HG03097 (cell line): ENCODE results near the gene SHF.

Source experiments
- ATAC-seq: cut with Tn5 transposase; IDR thresholded peaks from one replicate; pipeline ENCODE4 v1.9.1; 2021; ENCODE audit not compliant: unreplicated experiment, low FRiP score

Gene SHF

DNA sequence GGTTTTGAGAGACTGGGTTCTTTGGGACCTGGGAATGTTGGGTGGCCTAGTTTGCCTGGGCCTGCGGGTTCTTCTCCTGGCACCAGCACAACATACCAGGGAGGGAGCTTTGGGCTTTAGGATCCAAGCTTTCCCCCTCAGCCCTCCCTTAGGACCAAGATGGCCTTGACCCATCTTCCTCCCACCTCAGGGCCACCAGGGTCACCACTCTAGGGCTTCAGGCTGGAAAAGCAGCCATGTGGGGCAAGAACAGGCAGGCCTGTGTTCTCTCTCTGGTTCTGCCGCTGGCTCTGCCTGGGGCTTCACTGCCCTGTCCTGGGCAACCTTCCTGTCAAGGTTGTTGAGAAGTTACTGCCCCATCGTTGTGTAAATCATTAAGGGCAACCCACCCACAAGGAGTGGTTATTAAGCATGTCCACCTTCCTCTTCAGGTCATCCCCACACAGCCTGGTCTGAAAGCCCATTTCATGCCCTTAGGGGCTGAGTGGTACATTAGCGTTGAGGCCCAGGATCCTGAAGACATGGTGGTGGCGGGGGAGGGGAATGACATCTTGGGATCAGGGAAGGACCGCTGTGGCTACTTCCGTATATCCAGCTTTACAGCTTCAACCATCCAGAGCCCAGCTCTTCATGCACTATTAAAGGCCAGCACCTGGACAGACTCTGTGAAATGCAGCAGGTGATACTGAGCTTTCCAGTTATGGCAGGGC, 57.3 kb downstream of the SHF start:
- ATAC-seq = no peak

DNA sequence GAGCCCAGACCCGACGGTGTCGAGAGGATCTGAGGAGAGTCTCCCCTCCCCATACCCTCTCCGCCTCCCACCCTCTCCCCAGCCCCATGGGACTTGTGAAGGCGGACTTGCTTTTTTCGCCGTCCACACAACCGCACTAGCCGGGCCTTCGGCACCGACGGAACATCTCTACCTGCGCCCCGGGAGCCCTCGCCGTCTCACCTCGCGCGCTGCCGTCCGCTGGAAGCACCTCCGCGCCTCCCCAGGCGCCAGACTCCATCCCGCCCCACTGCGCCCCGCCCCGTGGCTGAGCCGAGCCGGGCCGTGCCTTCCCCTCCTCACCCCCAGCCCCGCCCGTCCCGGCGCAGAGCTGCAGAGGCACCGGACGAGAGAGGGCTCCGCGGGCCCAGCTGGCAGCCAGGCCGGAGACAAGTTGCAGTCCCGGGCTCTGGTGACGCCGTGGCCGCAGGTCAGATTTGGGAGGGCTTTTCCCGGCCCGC, 58.1 kb downstream of the SHF start, which contains the start of the genes DUOX1 and DUOXA1:
Gene DUOX1, plus strand, starts transcription at position 344 of the 479 bp plus-strand sequence. CDS start 1,973 bp downstream, outside the sequence.
Gene DUOXA1, minus strand, starts transcription at position 229 of the 479 bp plus-strand sequence. CDS start 6,865 bp downstream, outside the sequence.
- ATAC-seq = no peak

DNA sequence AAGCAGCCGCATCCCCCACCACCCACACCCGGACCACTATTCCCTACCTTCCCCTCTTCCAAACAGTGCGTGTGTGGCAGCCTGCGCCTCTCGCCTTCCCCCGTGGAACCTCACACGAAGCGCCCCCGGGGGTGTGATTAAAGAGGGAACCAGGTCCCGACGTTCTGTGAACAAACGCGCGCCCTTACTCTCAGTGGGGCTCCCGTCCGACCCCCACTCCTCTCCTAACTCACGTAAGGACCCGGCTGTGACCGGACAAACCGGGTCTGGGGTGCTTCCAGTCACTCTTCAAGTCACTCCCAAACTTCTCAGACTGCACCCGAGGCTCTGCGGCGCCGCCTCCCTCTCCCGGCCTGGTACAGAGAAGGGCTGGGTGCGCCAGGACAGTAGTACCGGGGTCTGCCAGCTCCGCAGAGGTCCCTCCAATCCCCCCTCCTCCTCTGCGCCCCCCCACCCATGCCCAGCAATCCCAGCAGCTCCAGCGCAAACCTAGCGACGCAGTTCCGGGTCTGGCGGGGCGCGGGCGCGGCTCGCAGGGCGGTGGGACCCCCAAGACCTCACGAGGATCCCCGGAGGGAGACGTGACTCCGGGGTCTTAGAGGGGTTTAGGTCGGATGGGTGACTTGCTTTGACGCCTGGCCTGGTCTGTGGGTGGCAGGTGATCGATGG, 58.7 kb downstream of the SHF start:
- no peak for ATAC-seq

GRCh38 chr15:45126535-45127158, 61.1 kb downstream of the SHF start:
- ATAC-seq = no peak

- ATAC-seq = no peak
These were observed 64.4 kb downstream of the SHF start for GRCh38 chr15:45123397-45123796.

DNA sequence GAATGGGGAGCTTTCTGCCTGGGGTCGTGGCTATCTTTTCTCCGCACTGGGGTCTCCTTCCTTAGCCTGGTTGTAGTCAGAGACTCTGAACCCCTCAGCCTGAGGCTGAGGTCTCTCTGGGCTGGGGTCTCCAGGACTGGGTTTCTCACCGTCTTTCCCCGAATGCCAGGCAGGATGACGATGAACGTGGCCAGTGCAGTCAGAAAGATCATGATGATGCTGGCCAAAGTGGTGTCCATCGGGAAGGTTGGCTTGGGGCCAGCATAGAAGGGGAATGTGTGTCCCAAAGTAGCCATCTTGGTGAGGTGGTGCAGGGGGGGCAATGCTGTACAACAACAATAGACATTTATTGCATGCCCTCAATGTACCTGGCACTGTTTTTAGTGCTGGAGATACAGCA, 65.0 kb downstream of the SHF start:
- ATAC-seq = no peak

GRCh38 chr15:45121706-45122417, 65.9 kb downstream of the SHF start:
- no peak for ATAC-seq

DNA sequence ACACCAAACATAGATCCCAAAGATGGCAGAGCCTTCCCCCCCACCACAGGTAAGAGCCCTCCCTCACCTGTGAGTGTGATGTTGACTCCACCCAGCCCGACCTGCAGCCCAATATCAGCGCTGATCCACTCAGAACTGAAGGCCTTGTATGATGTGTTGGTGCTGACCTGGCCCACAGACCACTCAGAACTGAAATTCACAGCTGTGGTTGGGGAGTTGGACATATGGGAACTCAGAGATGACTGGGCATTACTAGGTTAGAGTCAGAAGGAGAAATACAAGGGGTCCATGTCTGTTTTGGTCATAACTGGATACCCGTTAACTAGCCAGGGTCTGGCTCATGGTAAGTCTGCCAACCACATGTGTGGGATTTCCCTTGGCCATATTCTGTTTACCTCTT, 66.7 kb downstream of the SHF start:
- ATAC-seq = no peak

- no peak for ATAC-seq
These were observed 67.4 kb downstream of the SHF start for GRCh38 chr15:45120081-45120972.

DNA sequence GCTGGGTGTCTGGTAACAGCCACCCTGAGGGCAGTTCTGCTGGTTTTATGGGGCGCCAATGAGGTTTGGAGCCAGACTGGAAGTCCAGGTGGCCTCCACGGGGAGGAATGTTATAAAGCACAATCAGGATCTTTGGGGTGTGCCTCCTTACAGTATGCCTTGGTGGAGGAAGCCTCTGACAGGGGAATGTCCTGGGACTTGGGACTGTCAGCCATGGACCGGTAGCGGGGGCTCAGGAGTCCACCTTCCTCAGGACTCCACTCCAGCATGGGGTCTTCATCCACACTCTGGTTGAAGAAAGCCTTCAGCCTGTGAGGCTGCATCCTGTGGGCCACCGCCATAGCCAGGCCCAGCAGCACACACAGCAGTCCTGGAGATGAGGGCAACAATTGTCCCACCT, 68.8 kb downstream of the SHF start:
- ATAC-seq = no peak

DNA sequence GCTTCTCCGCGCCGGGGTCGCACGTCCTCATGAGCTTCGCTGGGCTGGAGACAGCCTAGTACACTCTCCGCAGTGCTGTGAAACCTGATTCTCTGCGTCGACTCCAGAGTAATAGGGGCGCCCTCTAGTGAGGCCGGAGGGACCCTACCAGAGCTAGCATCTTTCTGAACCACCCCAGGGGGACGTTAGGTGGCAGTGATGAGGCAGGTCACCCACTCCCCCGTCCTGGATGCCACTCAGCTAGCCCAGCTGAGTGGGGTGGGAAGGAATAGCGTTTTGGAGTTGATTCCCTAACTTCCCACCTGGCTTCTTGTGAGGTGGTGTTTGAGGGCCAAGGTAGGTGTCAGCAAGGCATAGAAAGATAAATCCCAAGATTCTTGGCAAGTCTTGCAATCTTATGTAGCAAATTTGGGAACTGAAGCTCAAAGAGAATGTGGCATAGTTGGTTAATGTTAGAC, 69.6 kb downstream of the SHF start:
- peak; percentile 95 for ATAC-seq

DNA sequence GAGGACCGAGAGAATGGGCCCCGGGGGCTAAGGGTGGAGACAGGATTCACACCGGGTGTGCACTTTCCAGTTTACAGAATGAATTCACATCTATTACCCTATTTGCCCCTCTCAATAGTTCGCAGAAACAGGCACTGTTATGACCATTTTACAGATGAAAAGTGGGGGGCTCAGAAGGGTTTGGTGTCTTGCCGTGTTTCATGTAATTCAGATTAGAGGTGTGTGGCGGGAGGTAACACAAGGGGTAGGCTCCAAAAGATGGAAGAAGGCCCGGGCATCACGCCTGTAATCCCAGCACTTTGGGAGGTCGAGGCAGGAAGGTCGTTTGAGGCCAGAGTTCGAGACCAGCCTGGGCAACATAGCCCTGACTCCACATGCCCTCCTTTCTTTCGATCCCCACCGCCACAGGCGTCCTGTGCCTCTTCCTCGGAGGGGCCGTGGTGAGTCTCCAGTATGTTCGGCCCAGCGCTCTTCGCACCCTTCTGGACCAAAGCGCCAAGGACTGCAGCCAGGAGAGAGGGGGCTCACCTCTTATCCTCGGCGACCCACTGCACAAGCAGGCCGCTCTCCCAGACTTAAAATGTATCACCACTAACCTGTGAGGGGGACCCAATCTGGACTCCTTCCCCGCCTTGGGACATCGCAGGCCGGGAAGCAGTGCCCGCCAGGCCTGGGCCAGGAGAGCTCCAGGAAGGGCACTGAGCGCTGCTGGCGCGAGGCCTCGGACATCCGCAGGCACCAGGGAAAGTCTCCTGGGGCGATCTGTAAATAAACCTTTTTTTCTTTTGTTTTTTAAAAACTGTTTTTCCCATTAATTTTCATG, 70.2 kb downstream of the SHF start:
- ATAC-seq = no peak
